ENCODE results near the gene ANKIB1. TPM values are rescaled to one million over a fixed set of nuclear protein-coding genes. Genes with fewer than 3 reads are reported as not detected.

Gene ANKIB1
- total RNA-seq, 1 experiment from 2014 or later, result 83.8 TPM

DNA sequence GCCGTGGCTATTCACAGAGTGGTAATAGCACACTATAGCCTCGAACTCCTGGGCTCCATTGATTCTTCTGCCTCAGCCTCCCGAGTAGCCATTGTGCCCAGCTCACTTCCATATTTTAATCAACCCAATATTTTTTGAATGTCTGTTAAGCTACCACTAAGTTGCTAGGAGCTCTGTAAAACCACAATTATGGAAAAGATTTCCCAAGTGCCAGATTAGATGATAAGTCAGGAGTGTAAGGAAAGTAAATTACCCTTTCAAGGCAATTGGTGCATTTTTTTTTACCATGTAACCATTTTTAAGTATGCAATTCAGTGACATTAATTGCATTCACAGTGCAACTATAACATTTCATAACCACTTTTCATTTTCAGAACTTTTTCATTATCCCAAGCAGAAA, 114.0 kb downstream of the ANKIB1 start:
- in situ Hi-C loops (cut with HindIII; ENCODE audit: low pct_unique_long_range_greater_than_20kb, low sequenced_read_pairs), result no loop called here
- TF ChIP-seq POLR2AphosphoS5 (IDR thresholded peaks at IDR 0.05; ENCODE audit: low read depth, low read length), result no peak
- TF ChIP-seq, protein P1, sequence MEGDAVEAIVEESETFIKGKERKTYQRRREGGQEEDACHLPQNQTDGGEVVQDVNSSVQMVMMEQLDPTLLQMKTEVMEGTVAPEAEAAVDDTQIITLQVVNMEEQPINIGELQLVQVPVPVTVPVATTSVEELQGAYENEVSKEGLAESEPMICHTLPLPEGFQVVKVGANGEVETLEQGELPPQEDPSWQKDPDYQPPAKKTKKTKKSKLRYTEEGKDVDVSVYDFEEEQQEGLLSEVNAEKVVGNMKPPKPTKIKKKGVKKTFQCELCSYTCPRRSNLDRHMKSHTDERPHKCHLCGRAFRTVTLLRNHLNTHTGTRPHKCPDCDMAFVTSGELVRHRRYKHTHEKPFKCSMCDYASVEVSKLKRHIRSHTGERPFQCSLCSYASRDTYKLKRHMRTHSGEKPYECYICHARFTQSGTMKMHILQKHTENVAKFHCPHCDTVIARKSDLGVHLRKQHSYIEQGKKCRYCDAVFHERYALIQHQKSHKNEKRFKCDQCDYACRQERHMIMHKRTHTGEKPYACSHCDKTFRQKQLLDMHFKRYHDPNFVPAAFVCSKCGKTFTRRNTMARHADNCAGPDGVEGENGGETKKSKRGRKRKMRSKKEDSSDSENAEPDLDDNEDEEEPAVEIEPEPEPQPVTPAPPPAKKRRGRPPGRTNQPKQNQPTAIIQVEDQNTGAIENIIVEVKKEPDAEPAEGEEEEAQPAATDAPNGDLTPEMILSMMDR (IDR thresholded peaks at IDR 0.05), result no peak
- BruUV-seq (replicated peaks), result no TSS peak
- Histone ChIP-seq H3K27me3 (ENCODE audit: control insufficient read depth, insufficient read depth, low read length) (no peaks in the 10 kb centered on the region), H3K9me3 (ENCODE audit: control insufficient read depth, insufficient read depth, low read depth, low read length) (no peaks in the 10 kb centered on the region), H3K36me3 (ENCODE audit: control insufficient read depth, insufficient read depth, low read length) (peaks cover 2% of the 10 kb centered on the region; the same call in 1 of the 2 replicates), H3K4me1 (ENCODE audit: control insufficient read depth, insufficient read depth, low read length) (no peaks in the 10 kb centered on the region), H3K27ac (ENCODE audit: low read length) (no peak overlapping the region), H3K4me3 (ENCODE audit: low read depth in 2 of 2, low read length in 2 of 2) (no peak overlapping the region)
- ChIA-PET POLR2A (no interaction called here), CTCF (no interaction called here)
- intact Hi-C loops (cut with micrococcal nuclease; ENCODE audit: unreplicated experiment), result no loop called here
- ATAC-seq (no peak), DNase-seq (ENCODE audit: low read depth, low spot score) (no peak)

GRCh38 chr7:92360387-92360786, 114.6 kb downstream of the ANKIB1 start:
- peaks cover 2% of the 10 kb centered on the region; the same call in 1 of the 2 replicates for H3K36me3 ChIP-seq (ENCODE audit: control insufficient read depth, insufficient read depth, low read length)
- no peaks in the 10 kb centered on the region for H3K27me3 ChIP-seq (ENCODE audit: control insufficient read depth, insufficient read depth, low read length)
- no peaks in the 10 kb centered on the region for H3K9me3 ChIP-seq (ENCODE audit: control insufficient read depth, insufficient read depth, low read depth, low read length)
- in situ Hi-C loops (cut with HindIII; ENCODE audit: low pct_unique_long_range_greater_than_20kb, low sequenced_read_pairs), result no loop called here
- ChIA-PET POLR2A (no interaction called here), CTCF (no interaction called here)
- no peak overlapping the region for H3K27ac ChIP-seq (ENCODE audit: low read length)
- DNase-seq (ENCODE audit: low read depth, low spot score), result no peak
- TF ChIP-seq TCF7L2 (IDR thresholded peaks at IDR 0.05; ENCODE audit: low read depth, low read length), result no peak
- TF ChIP-seq POLR2AphosphoS5 (IDR thresholded peaks at IDR 0.05; ENCODE audit: low read depth, low read length), result no peak
- TF ChIP-seq SIN3A (IDR thresholded peaks at IDR 0.05; ENCODE audit: borderline replicate concordance, insufficient read depth, low read depth, low read length), result no peak
- no peak for TF ChIP-seq REST (IDR thresholded peaks at IDR 0.05; ENCODE audit: insufficient read depth in 1 of 2, low read depth in 2 of 2, low read length in 1 of 2)
- TF ChIP-seq, protein P1 (IDR thresholded peaks at IDR 0.05), result no peak
- no peaks in the 10 kb centered on the region for H3K4me1 ChIP-seq (ENCODE audit: control insufficient read depth, insufficient read depth, low read length)
- no peak for ATAC-seq
- intact Hi-C loops (cut with micrococcal nuclease; ENCODE audit: unreplicated experiment), result no loop called here
- no peak overlapping the region for H3K4me3 ChIP-seq (ENCODE audit: low read depth in 2 of 2, low read length in 2 of 2)
- no TSS peak for BruUV-seq (replicated peaks)

GRCh38 chr7:92362131-92362530, 116.4 kb downstream of the ANKIB1 start:
- Histone ChIP-seq H3K36me3 (ENCODE audit: control insufficient read depth, insufficient read depth, low read length) (peaks cover 2% of the 10 kb centered on the region; the same call in 1 of the 2 replicates), H3K27ac (ENCODE audit: low read length) (no peak overlapping the region), H3K4me3 (ENCODE audit: low read depth in 2 of 2, low read length in 2 of 2) (no peak overlapping the region), H3K4me1 (ENCODE audit: control insufficient read depth, insufficient read depth, low read length) (no peaks in the 10 kb centered on the region), H3K27me3 (ENCODE audit: control insufficient read depth, insufficient read depth, low read length) (no peaks in the 10 kb centered on the region), H3K9me3 (ENCODE audit: control insufficient read depth, insufficient read depth, low read depth, low read length) (no peaks in the 10 kb centered on the region)
- in situ Hi-C loops (cut with HindIII; ENCODE audit: low pct_unique_long_range_greater_than_20kb, low sequenced_read_pairs), result no loop called here
- no peak for DNase-seq (ENCODE audit: low read depth, low spot score)
- TF ChIP-seq, protein P1 (IDR thresholded peaks at IDR 0.05), result no peak
- TF ChIP-seq POLR2AphosphoS5 (IDR thresholded peaks at IDR 0.05; ENCODE audit: low read depth, low read length), result no peak
- TF ChIP-seq TCF7L2 (IDR thresholded peaks at IDR 0.05; ENCODE audit: low read depth, low read length), result no peak
- TF ChIP-seq REST (IDR thresholded peaks at IDR 0.05; ENCODE audit: insufficient read depth in 1 of 2, low read depth in 2 of 2, low read length in 1 of 2), result no peak
- no peak for TF ChIP-seq SIN3A (IDR thresholded peaks at IDR 0.05; ENCODE audit: borderline replicate concordance, insufficient read depth, low read depth, low read length)
- intact Hi-C loops (cut with micrococcal nuclease; ENCODE audit: unreplicated experiment), result no loop called here
- ChIA-PET POLR2A (no interaction called here), CTCF (no interaction called here)
- ATAC-seq, result no peak
- no TSS peak for BruUV-seq (replicated peaks)
